C4-2B (cell line): ENCODE data around the gene LYRM4.

ENCODE experiments used
- CTCF ChIP-seq: fragments of 450-650 bp; conservative IDR thresholded peaks from 2 replicates; pipeline ENCODE4 v1.5.1; 2017; ENCODE audit warnings: mild to moderate bottlenecking
- ZFX ChIP-seq: fragments of 450-650 bp; IDR thresholded peaks from 2 replicates; pipeline ENCODE4 v1.6.1; 2017

DNA sequence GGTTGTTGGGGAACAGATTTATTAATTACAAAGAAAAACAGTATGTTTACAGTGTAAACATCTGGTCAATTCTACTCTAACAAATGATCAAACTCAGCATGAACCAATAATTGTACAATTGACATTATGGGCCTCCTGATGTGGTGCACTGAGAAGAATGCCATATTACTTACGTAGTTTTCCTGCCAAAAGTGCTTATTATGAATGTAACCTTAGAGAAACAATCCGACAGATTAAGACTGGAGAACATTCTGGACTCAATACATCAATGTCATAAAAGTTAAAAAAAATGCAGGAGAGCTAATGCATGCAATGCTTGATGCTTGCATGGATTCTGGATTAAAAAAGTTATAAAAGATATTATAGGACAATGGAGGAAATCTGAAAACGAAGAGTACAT, 69.0 kb downstream of the LYRM4 start:
- TF ChIP-seq CTCF: no peak
- no peak for TF ChIP-seq ZFX
